Cardiac atrium fibroblast (primary cell): ENCODE measurements around the gene LSM12. TPM values are rescaled to one million over a fixed set of nuclear protein-coding genes. Genes with fewer than 3 reads are reported as not detected.

Experiments used
- total RNA-seq: library from RNA; depleted of rRNA; stranded (reverse); fragments of >200 nt; gene quantifications from 2 replicates; pipeline ENCODE4 v1.2.3, GENCODE V29; 2015

LSM12 gene
- total RNA-seq = 45.7 and 49.6 TPM in 2 replicates

DNA sequence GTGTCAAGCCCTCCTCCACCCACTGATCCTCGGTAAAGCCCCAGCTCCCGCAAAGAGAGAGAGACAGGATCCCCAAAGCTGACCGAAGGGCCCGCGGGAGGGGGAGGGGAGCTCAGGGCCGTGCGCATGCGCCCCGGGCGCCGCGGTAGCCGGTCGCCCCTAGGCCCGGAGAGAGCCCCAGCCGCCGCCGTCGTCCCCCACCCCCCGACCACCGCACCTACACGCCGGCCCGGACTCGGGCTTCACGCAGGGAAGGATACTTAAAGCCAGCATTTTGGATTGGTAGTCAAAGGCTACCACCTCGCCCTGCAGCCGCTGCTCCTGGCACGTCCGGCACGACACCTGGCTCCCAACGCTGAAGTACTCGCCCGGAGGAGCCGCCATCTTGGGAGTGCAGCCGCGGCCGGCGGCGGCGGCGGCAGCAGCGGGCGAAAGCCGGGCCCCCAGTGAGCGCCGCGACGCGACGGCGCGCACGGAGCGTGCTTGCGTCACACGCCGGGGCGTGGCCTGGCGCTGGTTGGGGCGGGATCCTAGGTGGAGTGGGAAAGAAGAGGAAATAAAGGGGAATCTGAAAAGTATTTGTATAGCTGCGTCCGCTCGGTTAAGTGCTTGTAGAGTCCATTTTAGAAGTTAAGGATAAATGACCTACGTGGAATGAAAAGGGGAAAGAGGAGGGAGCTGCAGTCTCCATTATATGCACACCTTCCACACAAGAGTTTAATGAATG is at the start of gene LSM12:
LSM12 (minus strand) TSS at position 468 of the 727 bp plus-strand sequence; CDS start at position 384, 84 bp downstream.

DNA sequence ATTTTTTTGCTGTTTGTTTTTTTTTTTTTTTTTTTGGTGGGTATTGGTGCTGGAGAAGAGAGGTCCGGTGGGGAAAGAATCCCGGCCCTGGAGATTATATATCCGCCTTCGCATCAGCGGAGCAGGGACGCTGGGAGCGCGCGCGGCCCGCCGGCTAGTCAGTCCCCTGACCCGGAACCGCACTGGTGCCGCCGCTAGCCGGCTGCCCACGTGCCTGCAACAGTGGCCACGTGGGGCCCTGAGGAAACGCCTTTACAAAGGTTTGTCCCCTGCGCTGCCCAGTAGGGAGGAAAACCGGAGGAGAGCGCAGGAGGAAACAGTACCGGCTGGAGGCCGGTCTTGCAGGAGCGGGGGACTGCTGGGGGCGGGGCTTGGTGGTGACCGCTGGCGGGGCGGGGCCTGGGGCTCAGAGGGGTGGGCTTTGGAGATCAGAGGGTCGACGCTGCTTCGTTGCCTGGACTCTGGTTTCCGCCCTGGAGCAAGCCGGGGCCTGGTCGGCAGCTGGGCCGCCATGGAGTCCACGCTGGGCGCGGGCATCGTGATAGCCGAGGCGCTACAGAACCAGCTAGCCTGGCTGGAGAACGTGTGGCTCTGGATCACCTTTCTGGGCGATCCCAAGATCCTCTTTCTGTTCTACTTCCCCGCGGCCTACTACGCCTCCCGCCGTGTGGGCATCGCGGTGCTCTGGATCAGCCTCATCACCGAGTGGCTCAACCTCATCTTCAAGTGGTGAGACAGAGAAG is 4.2 kb upstream of the LSM12 start, which contains the start of gene G6PC3:
G6PC3 (plus strand) TSS at position 281 of the 743 bp plus-strand sequence; CDS start at position 512, 231 bp downstream.

DNA sequence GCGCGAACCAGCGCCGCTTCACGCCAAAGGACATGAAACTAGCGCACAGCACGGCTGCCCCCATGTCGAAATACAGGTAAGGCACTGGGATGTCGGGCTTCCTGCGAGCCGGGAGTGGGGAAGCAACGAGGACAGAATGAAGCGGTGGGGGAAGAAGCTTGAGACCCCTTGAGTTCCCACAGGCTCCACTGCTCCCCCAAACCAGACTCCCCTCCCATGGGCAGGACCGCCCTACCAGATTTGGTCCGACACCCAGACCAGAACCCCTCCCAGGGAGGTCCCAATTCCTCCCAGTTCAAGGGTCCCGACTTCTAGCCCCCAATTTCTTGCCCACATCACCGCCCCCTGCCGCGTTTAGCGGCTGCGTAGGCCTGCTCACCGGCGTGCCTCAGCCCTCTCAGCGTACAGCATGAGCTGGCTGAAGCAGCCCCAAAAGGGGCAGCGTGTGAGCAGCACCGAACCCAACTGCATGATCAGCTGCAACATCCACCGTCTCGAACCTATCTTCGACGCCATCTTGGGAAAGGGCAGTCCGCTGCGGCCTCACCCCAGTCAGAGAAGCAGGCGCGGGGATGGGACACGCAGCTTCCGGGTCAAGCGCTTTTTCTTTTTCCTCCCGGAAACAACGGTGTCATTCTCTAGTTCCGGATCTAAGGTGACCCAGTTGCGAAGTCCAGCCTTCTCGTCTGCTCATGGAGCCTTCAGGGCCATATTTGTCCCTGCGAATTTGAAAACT is 51.9 kb downstream of the LSM12 start, which contains the start of gene TMEM101:
TMEM101 (minus strand) TSS at position 527 of the 736 bp plus-strand sequence; CDS start at position 516, 11 bp downstream.

DNA sequence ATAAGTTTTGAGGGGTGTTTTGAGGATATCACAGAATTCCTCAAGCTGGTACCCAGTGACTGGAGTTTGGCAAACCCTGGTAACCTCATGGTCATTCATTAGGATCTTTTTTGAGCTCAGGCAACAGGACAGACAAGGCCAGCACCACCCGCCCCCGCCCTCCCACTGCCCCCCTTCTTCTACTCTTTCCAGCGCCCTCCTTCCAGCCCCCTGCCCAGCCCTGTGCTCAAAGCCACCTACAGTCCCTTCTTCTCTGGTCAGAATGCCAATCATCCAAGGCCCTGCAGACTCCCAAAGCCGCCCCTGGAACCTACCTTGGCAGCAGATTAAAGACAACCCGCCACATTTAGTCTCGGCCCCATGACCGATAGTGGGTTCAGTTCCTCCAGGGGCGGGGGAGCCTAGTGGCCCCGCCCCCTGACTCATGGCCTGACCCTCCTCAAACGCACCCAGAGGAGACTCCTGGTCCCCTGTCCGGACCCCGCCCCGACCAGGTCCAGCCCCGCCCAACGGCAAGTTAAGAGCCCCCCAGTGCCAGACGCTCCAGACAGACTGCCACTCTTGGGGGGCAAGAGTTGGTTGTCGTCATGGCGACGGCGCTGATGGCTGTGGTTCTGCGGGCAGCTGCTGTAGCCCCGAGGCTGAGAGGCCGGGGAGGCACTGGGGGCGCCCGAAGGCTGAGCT is 62.3 kb downstream of the LSM12 start, which contains the start of gene NAGS:
NAGS (plus strand) TSS at position 546 of the 684 bp plus-strand sequence; CDS start at position 588, 42 bp downstream.

Other genes with a start within 250 kb of the LSM12 start
- 4.4 and 6.3 TPM in 2 replicates for gene MPP3, start 233.5 kb downstream of the LSM12 start, total RNA-seq
- not detected in 2 replicates for gene CD300LG, start 219.5 kb downstream of the LSM12 start, total RNA-seq
- gene MPP2, start 159.1 kb downstream of the LSM12 start, total RNA-seq = 5.2 and 10.3 TPM in 2 replicates
- gene PPY, start 124.2 kb downstream of the LSM12 start, total RNA-seq = not detected in 2 replicates
- gene PYY, start 112.7 kb downstream of the LSM12 start, total RNA-seq = not detected in 2 replicates
- 2.2 and 3.9 TPM in 2 replicates for gene NAGS, start 62.0 kb downstream of the LSM12 start, total RNA-seq
- 33.2 and 38.9 TPM in 2 replicates for gene TMEM101, start 51.7 kb downstream of the LSM12 start, total RNA-seq
- 52.3 and 55.6 TPM in 2 replicates for gene G6PC3, start 4.1 kb upstream of the LSM12 start, total RNA-seq
- gene HDAC5, start 57.0 kb upstream of the LSM12 start, total RNA-seq = 21.1 and 24.4 TPM in 2 replicates
- gene HROB, start 75.3 kb upstream of the LSM12 start, total RNA-seq = 1.3 and 3.1 TPM in 2 replicates
- gene ASB16, start 104.0 kb upstream of the LSM12 start, total RNA-seq = not detected in 2 replicates
- 25.8 and 31.8 TPM in 2 replicates for gene TMUB2, start 120.3 kb upstream of the LSM12 start, total RNA-seq
- gene ATXN7L3, start 133.2 kb upstream of the LSM12 start, total RNA-seq = 47.6 and 62.3 TPM in 2 replicates
- 31.4 and 44.9 TPM in 2 replicates for gene UBTF, start 153.0 kb upstream of the LSM12 start, total RNA-seq
- not detected in 2 replicates for gene SLC4A1, start 201.5 kb upstream of the LSM12 start, total RNA-seq
- not detected in 2 replicates for gene RUNDC3A, start 241.9 kb upstream of the LSM12 start, total RNA-seq